WI38 (cell line): ENCODE data around the gene CHD9.

Experiments used
- H3K4me3 ChIP-seq: 2 replicates; pipeline ENCODE4 v1.5.1; 2011; ENCODE audit warnings: low read depth, mild to moderate bottlenecking, control low read depth, low read length
- TF ChIP-seq, protein P1 (sequence below): IDR thresholded peaks from 2 replicates; pipeline ENCODE4 v1.5.1; 2012; ENCODE audit warnings: low read depth, mild to moderate bottlenecking, control low read depth, low read length

The CHD9 gene

DNA sequence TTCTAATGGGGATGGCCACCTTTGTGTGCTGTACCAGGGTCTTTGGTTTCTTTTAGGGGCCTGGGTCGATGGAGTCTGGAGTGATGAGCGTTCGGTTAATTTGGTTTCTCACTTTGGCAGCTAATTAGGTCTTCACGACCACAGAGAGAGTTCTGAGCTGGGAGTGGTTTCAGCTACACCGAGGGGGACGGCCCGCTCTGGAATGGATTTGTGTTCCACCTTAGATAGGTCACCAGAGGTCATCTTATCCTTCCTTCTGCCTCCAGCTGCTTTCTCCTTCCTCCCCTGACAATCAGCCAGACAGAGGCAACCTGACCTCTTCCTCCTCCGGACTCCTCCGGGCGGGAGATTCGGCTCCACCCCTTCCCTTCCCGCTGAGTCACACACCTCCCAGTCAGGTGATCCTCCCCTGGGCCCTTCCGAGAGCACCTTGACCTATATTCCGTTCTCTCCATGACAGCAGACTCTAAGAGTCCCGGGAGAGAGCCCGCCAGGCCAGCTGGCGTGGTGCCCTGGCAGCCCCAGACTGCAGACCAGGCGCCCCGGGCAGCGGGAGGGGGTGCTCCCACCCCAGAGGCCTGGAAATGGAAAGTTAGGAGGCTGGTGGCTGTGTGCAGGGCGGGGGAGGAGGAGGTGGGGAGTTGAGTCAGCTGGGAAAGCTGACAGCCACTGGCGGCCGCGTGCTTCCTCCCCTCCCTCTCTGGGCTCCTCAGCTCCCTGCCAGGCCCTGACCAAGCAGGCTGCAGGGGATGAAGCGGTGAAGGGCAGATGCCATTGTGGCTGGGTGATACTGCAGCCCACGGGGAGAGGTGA, 44.7 kb downstream of the CHD9 start:
- H3K4me3 ChIP-seq = peak overlapping the region; percentile 51
- TF ChIP-seq, protein P1, sequence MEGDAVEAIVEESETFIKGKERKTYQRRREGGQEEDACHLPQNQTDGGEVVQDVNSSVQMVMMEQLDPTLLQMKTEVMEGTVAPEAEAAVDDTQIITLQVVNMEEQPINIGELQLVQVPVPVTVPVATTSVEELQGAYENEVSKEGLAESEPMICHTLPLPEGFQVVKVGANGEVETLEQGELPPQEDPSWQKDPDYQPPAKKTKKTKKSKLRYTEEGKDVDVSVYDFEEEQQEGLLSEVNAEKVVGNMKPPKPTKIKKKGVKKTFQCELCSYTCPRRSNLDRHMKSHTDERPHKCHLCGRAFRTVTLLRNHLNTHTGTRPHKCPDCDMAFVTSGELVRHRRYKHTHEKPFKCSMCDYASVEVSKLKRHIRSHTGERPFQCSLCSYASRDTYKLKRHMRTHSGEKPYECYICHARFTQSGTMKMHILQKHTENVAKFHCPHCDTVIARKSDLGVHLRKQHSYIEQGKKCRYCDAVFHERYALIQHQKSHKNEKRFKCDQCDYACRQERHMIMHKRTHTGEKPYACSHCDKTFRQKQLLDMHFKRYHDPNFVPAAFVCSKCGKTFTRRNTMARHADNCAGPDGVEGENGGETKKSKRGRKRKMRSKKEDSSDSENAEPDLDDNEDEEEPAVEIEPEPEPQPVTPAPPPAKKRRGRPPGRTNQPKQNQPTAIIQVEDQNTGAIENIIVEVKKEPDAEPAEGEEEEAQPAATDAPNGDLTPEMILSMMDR = no peak

DNA sequence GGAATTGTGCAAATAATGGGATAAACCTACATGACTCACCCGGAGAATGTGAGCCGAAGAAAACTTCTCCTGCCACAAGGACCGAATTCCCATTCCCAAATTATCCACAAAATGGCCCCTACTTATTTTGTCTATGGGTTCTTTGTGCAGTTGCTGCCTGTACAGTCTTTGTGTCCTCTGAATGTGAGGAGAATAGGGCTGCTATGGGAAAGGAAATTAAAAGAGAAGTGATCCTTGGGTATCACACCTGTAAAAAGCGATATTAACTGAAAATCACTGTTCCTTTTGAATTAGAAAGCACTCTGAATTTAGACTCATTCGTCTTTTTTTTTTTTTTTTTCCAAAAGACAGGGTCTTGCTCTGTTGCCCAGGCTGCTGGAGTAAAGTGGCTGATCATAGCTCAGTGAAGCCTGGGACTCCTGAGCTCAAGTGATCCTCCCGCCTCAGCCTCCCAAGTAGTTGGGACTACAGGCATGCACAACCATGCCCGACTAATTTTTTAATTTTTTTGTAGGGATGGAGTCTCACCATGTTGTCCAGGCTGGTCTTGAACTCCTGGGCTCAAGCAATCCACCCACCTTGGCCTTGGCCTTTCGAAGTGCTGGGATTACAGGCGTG, 45.4 kb downstream of the CHD9 start:
- H3K4me3 ChIP-seq = peak overlapping the region; percentile 51

DNA sequence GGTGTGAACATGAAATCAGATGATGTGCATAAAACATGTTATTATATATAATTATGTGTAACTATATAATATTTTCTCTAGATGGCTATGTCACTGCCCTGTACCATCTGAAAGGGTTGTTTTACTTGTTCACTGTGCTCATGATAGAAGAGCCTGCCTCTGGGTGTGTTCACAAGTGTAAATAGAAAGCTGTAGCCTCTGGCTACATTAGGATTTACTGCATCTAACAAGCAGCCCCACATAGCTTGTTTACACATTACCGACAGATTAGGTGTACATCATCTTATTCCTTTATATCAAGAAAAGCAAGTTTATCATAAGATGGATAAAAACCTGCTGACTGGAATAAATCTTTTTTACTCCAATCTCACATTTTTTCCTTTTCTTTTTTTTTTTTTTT, 46.1 kb downstream of the CHD9 start:
- TF ChIP-seq, protein P1 = no peak
- no peak overlapping the region for H3K4me3 ChIP-seq

More for the DNA sequence above, 45.4 kb downstream of the CHD9 start:
- TF ChIP-seq, protein P1 = no peak

DNA sequence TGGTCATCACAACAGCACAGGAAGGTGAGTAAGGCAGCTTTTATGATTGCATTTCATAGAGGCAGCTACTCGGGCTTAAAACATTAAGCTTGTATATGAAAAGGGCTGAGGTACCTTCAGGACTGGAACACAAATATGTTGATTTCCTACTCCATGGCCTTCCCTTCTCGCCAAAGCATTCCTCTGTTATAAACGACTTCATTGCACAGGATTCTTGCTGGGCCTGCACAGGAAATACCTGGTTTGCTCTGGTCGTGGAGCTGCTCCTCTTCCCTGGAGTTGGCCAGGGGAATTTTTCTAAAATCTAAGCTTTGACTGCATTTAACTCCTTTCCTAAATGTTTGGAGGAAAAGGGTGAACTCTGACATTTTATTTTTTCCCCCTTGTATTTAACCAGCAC, 49.0 kb downstream of the CHD9 start:
- no peak overlapping the region for H3K4me3 ChIP-seq
- TF ChIP-seq, protein P1 = no peak

DNA sequence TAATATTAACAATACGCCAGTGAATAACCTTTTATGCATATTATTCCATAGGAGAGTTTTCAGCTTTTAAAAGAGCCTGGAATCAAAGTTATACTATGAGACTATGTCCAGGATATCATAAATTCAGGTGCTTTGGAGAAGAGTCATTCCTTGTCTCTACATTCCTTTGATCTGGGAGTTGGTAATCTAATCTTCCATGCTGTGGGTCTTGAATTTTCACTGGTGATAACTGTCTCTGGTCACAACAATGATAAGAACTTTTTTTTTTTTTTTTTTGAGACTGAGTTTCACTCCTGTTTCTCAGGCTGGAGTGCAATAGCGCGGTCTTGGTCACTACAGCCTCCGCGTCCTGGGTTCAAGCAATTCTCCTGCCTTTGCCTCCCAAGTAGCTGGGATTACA, 50.8 kb downstream of the CHD9 start:
- TF ChIP-seq, protein P1 = no peak
- H3K4me3 ChIP-seq = no peak overlapping the region

DNA sequence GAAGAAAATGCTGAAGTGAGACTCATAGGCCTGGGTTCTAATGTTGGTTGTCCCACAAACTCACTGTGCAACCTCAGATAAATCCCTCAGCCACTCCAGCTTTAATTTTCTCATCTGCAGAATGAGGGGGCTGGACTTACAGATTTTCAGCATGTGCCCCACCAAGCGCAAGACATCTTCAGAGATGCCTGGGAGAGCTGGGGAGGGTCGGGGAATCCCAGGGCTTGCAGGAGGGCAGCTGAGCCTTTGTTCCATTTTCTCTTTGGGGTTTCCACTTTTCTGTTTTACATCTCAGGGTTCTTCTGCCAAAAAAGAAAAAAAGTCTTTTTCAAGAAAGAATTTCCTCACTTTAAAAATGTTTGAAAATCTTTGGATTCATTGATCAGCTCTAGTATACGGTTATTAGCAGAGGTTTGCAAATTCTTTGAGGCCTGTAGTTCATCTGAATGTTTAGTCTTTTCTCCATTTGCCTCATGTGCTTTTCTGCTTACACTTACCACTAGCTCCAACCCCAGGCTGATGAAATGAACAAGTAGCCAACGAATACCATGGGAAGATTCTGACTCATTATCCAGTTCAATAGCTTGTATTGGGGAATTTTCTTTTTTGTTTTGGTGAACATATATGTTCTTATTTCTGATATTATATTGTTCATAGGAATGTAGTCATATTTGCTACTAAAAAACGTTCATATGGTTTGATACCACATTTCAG, 56.4 kb downstream of the CHD9 start:
- no peak overlapping the region for H3K4me3 ChIP-seq
- TF ChIP-seq, protein P1 = no peak

DNA sequence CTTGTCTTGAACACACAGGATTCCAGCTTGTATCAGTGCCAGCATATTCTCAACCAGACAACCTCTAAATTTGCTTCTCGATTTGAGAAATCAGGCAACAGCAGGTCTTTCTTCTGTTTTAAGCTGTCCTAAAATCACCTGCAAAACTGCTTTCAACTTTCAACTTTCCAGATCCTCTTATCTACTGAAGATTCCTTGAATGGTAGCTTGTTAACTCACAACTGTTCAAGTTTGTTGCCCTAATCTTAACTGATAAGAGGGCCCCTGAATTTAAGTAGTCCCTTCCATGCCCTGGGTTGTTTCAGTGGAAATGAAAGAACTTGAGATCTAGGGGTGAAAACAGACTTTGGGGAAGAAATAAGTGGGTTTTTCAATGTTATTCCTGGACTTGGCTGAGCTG, 57.2 kb downstream of the CHD9 start:
- TF ChIP-seq, protein P1 = no peak
- no peak overlapping the region for H3K4me3 ChIP-seq
